Occipital lobe (tissue), 2 donors: ENCODE measurements around the gene EXD2. TPM values are rescaled to one million over a fixed set of nuclear protein-coding genes. Genes with fewer than 3 reads are reported as not detected.
"Not testable (repeated sequence)": the region's sequence is repeated elsewhere in the genome, so short reads cannot be mapped to it uniquely, and the experiment has no call there.

Experiments
- DNase-seq: peaks from one replicate; lab custom pipeline; 2025; lab: John Stamatoyannopoulos, UW
- total RNA-seq: library from RNA; depleted of rRNA; stranded (reverse); fragments of >200 nt; gene quantifications from one replicate; pipeline ENCODE4 v1.2.3, GENCODE V29; 2014

Gene EXD2, protein sequence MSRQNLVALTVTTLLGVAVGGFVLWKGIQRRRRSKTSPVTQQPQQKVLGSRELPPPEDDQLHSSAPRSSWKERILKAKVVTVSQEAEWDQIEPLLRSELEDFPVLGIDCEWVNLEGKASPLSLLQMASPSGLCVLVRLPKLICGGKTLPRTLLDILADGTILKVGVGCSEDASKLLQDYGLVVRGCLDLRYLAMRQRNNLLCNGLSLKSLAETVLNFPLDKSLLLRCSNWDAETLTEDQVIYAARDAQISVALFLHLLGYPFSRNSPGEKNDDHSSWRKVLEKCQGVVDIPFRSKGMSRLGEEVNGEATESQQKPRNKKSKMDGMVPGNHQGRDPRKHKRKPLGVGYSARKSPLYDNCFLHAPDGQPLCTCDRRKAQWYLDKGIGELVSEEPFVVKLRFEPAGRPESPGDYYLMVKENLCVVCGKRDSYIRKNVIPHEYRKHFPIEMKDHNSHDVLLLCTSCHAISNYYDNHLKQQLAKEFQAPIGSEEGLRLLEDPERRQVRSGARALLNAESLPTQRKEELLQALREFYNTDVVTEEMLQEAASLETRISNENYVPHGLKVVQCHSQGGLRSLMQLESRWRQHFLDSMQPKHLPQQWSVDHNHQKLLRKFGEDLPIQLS
- total RNA-seq = 50.1 TPM

GRCh38 chr14:69191340-69192111 lies at the start of gene EXD2:
TSS of gene EXD2 (plus strand) at chr14:69191498. CDS start at chr14:69209471, 17,973 bp downstream.
- peak; percentile 88 for DNase-seq

- DNase-seq = no peak
These were observed 49.7 kb upstream of the EXD2 start for GRCh38 chr14:69141550-69141949.

GRCh38 chr14:69142101-69142500 lies 49.2 kb upstream of the EXD2 start:
- DNase-seq = no peak

- DNase-seq = no peak
These were observed 41.6 kb upstream of the EXD2 start for GRCh38 chr14:69149461-69150244.

DNA sequence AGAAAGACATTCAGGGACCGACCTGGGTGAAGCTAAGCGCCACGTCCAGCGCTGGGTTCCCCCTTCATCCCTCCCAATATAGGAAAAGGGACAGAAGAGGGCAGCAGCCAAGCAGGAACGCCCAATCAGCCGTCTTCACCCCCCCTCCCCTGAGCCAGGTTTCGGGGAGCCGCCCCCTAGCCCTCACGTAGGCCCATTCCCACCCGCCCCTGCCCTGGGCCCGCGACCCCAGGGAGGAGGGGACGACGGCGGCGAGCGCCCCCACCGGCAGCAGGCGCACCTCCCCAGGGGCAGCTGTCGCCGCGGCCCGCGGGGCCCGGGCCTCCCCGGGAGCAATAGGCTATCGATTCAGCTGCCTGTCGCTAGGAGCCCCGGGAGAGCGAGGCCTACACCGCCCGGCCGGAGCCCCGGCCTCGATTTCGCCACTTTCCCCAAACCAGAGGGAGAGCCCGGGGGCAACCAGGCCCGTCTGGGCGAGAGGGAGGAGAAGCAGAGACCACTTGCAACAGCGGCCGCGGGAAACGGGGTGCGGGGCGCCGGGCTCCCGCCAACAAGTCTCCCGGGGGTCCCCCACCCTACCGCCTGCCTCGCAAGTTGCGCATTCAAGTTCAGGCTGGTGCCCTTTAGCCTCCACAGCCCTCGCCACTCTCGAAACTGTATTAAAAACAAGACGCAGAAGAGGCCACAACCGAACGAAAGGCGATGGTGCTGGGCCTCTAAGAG lies 39.7 kb upstream of the EXD2 start:
- DNase-seq = peak; percentile 76

GRCh38 chr14:69152181-69152901 lies 39.0 kb upstream of the EXD2 start:
- DNase-seq = no peak

DNA sequence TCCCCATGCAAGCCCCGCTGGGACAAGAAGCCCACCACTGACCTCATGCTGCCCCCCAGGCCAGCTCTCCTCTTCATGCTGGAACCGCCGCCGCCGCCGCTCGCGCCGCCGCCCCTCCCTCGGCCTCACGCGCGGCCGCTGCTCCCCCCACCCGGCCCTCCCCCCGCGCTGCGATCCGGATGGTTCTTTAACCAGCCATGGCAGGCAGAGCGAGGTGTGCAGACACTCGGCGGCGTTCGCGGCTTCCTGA lies 38.5 kb upstream of the EXD2 start, which contains the start of gene DCAF5:
Gene DCAF5, minus strand, starts transcription at position 218 of the 250 bp plus-strand sequence. Its CDS starts 141 bp downstream, at position 77.
- no peak for DNase-seq

- DNase-seq = peak; percentile 81
These were observed 38.0 kb upstream of the EXD2 start for GRCh38 chr14:69153152-69153872.

DNA sequence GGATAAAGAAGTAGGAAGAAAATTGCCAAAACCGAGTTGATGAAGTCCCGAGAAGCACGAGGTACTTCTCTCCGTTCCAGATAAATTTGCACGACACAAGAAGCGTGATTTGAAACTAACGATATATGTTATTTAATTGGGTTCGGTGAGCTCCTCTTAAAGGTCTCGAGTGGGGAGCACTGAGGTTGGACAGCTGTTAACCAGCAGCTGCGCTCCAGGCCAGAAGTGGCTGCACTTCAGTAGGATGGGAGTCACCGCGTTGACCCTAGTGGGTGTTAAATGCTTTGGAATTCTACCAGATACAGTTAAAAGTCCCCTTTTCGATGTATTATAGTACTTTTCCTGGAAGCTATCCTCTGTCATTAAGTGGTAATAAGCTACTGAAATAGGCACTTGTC lies 37.4 kb upstream of the EXD2 start:
- DNase-seq = no peak

DNA sequence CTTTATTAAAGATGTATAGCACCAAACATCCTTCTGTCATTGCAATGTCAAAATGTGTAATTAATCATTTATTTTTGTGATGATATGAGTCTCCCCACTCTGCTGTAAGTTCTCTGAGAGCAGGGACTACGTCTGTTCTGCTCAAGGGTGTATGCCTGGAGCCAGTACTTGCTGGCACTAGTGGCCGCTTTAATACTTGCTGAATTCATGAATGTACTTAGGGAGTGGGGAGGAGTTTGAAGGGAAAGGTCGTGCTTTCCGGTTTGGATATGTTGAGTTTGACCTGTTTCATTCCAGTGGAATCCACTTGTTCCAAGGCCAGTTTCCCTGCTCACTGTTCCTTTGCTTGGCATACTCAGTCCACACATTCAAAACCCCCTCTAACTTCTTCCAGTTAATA lies 36.5 kb upstream of the EXD2 start:
- DNase-seq = no peak

DNA sequence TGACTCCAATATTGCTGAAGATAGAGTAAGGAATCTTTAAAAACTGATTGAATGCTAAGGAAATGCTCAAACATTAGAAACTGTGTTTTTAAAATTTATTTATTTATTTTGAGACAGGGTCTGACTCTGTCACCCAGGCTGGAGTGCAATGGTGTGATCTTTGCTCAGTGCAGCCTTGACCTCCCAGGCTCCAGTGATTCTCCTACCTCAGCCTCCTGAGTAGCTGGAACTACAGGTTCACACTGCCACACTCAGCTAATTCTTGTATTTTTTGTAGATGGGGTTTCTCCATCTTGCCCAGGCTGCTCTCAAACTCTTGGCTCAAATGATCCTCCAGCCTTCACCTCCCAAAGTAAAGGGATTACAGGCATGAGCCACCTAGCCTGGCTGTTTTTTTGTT lies 35.1 kb upstream of the EXD2 start:
- DNase-seq = no peak

DNA sequence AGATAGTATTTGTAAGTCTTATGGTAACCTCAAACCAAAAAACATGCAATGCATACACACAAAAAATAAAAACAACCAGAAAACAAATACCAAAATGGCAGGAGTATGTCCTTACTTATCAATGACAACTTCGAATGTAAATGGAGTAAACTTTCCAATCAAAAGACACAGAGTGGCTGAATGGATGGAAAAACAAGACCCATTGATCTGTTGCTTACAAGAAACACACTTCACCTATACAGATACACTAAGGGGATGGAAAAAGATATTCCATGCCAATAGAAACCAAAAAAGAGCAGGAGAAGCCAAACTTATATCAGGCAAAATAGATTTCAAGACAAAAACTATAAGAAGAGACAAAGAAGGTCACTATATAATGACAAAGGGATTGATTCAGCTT lies 29.7 kb upstream of the EXD2 start:
- DNase-seq = no peak

DNA sequence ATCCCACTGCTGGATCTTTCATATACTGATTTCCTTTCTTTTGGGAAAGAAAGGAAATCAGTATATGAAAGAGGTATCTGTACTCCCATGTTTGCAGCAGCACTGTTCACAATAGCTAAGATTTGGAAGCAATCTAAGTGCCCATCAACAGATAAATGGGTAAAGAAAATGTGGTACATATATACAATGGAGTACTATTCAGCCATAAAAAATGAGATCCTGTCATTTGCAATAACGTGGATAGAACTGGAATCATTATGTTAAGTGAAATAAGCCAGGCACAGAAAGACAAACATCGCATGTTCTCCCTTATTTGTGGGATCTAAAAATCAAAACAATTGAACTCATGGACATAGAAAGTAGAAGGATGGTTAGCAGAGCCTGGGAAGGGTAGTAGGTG lies 25.5 kb upstream of the EXD2 start:
- DNase-seq = not testable (repeated sequence)

- no peak for DNase-seq
These were observed 20.5 kb upstream of the EXD2 start for GRCh38 chr14:69170839-69171238.

- no peak for DNase-seq
These were observed 19.7 kb upstream of the EXD2 start for GRCh38 chr14:69171569-69171968.

GRCh38 chr14:69175130-69175529 lies 16.2 kb upstream of the EXD2 start:
- no peak for DNase-seq

DNA sequence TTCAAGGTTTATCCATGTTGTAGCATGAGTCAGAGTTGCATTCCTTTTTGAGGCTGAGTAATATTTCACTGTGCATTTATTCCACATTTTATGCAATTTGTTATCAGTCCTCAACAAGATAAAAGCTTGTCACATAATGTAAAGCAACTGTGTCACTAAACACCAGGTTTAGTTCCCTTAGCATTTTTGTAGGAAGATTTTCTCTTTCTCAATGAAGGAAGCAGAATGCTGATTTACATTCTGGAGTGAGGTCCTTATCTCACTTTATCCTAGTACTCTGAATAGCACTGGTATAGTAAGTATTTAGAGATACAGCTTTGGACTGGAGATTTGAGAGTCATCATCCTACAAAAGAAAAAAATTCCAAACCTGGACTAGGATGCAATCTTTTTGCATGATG lies 9.8 kb upstream of the EXD2 start:
- no peak for DNase-seq

- DNase-seq = not testable (repeated sequence)
These were observed 8.7 kb upstream of the EXD2 start for GRCh38 chr14:69182580-69182979.

GRCh38 chr14:69183735-69184134 lies 7.6 kb upstream of the EXD2 start:
- DNase-seq = no peak

DNA sequence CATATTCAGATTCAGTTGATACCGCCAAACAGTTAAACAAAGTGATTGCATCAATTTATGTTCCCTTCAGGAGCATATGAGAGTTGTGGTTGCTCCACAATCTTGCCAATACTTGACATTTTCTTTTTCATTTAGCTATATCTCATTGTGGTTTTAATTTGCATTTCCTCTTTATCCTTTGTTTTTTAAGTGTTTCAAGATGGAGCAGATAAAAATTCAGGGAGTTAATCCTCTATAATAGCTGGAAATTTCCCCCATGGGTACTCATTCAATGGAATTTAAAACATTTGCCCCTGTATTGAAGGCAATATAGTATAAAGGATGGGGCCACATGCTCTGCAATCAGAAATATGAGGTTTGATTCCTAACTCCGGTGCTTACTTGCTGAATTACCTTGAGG lies 1.1 kb upstream of the EXD2 start:
- no peak for DNase-seq
